Loucy (cell line): ENCODE results near the gene CLDN18.

Source experiments
- H2AFZ ChIP-seq: fragments of 200-600 bp; sonication (generic); 2 replicates; pipeline ENCODE4 v1.6.0; 2016; ENCODE audit warnings: antibody characterized with exemption, mild to moderate bottlenecking, low read length, moderate library complexity
- H3F3A ChIP-seq: fragments of 200-600 bp; 2 replicates; pipeline ENCODE4 v1.6.0; 2016; ENCODE audit warnings: antibody characterized with exemption, low read depth, mild to moderate bottlenecking
- H3K27me3 ChIP-seq: fragments of 200-600 bp; sonication (generic); 2 replicates; pipeline ENCODE4 v1.6.1; 2014; ENCODE audit warnings: low read length, mild to moderate bottlenecking; ENCODE audit not compliant: insufficient read depth, poor library complexity, severe bottlenecking
- H3K36me3 ChIP-seq: fragments of 200-600 bp; sonication (generic); 2 replicates; pipeline ENCODE4 v1.6.1; 2016; ENCODE audit warnings: low read length; ENCODE audit not compliant: insufficient read depth
- H3K4me1 ChIP-seq: fragments of 200-600 bp; sonication (generic); 2 replicates; pipeline ENCODE4 v1.5.1; 2014; ENCODE audit warnings: low read length, mild to moderate bottlenecking; ENCODE audit not compliant: insufficient read depth, poor library complexity, severe bottlenecking
- H3K4me2 ChIP-seq: fragments of 200-600 bp; sonication (generic); 2 replicates; pipeline ENCODE4 v1.6.0; 2014; ENCODE audit warnings: antibody characterized with exemption, low read length, low read depth, mild to moderate bottlenecking; ENCODE audit not compliant: poor library complexity, severe bottlenecking
- H3K4me3 ChIP-seq: fragments of 200-600 bp; sonication (generic); 2 replicates; pipeline ENCODE4 v1.5.1; 2014; ENCODE audit warnings: low read length, mild to moderate bottlenecking, mixed read lengths; ENCODE audit not compliant: poor library complexity, severe bottlenecking
- H3K79me2 ChIP-seq: fragments of 200-600 bp; sonication (generic); 2 replicates; pipeline ENCODE4 v1.6.1; 2014; ENCODE audit warnings: low read length; ENCODE audit not compliant: insufficient read depth
- H3K9ac ChIP-seq: fragments of 200-600 bp; sonication (generic); 2 replicates; pipeline ENCODE4 v1.6.0; 2014; ENCODE audit warnings: mild to moderate bottlenecking, low read depth, low read length, moderate library complexity; ENCODE audit not compliant: poor library complexity, severe bottlenecking
- H3K9me2 ChIP-seq: fragments of 200-600 bp; sonication (generic); replicated peaks from 2 replicates; pipeline ENCODE4 v1.6.1; 2016; ENCODE audit warnings: low read depth, low read length, mixed read lengths
- H3K9me3 ChIP-seq: fragments of 200-600 bp; sonication (generic); 2 replicates; pipeline ENCODE4 v1.6.1; 2014; ENCODE audit warnings: mild to moderate bottlenecking, antibody characterized with exemption, low read length, low read depth; ENCODE audit not compliant: insufficient read depth
- H4K20me1 ChIP-seq: fragments of 200-600 bp; sonication (generic); 2 replicates; pipeline ENCODE4 v1.6.0; 2014; ENCODE audit warnings: antibody characterized with exemption, low read length, mild to moderate bottlenecking; ENCODE audit not compliant: insufficient read depth, poor library complexity, severe bottlenecking
- EZH2phosphoT487 ChIP-seq: fragments of 200-600 bp; IDR thresholded peaks from 2 replicates; pipeline ENCODE4 v1.6.1; 2018; ENCODE audit warnings: antibody characterized with exemption, mild to moderate bottlenecking, moderate library complexity, borderline replicate concordance
- TF ChIP-seq, protein P1 (sequence below): fragments of 200-600 bp; sonication (generic); conservative IDR thresholded peaks from 2 replicates; pipeline ENCODE4 v1.5.1; 2014; ENCODE audit warnings: mild to moderate bottlenecking, antibody characterized with exemption, low read length

The CLDN18 gene

DNA sequence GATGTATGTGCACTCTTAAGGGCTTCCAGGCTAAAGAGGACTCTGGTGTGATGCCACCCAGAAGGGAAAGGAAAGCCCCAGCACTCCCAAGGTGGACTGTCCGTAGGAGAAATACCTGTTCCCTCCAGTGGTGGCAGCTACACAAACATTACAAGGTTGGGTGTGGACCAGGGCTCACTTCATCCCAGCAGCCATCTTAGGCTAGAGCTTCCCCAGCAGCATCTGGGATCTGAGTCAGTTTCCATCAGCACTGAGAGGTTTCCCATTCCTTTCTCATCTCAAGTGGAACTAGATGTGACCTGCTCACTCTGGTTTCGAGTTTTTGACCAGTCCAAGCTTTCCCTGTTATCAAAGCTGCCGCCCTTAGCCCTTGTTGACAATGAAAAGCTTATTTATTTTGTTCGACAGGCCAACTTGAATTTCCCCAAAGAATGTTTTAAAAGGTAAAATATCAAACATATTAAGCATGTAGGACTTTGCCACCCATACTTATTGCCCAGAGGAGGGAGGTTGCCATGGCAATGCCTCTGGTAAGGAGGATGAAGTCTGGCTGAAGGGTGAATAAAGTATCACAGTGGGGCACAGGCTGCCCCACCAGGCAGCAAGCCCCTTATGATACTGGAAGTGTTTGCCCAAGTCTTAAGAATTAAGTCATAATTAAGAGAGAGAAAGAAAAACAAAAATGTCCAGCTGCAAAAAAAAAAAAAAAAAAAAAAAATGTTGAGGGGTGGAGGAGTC is 28.9 kb downstream of the CLDN18 start:
- H3K79me2 ChIP-seq, result no peaks in the 10 kb centered on the region
- TF ChIP-seq, protein P1, sequence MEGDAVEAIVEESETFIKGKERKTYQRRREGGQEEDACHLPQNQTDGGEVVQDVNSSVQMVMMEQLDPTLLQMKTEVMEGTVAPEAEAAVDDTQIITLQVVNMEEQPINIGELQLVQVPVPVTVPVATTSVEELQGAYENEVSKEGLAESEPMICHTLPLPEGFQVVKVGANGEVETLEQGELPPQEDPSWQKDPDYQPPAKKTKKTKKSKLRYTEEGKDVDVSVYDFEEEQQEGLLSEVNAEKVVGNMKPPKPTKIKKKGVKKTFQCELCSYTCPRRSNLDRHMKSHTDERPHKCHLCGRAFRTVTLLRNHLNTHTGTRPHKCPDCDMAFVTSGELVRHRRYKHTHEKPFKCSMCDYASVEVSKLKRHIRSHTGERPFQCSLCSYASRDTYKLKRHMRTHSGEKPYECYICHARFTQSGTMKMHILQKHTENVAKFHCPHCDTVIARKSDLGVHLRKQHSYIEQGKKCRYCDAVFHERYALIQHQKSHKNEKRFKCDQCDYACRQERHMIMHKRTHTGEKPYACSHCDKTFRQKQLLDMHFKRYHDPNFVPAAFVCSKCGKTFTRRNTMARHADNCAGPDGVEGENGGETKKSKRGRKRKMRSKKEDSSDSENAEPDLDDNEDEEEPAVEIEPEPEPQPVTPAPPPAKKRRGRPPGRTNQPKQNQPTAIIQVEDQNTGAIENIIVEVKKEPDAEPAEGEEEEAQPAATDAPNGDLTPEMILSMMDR, result no peak
- TF ChIP-seq EZH2phosphoT487, result no peak
- no peaks in the 10 kb centered on the region for H3K9me3 ChIP-seq
- no peaks in the 10 kb centered on the region for H3K27me3 ChIP-seq
- no peaks in the 10 kb centered on the region for H4K20me1 ChIP-seq
- no peak overlapping the region for H3K4me3 ChIP-seq
- H3K9ac ChIP-seq, result no peak overlapping the region
- no peaks in the 10 kb centered on the region for H3F3A ChIP-seq
- H3K9me2 ChIP-seq, result no peaks in the 10 kb centered on the region
- no peak overlapping the region for H2AFZ ChIP-seq
- no peaks in the 10 kb centered on the region for H3K36me3 ChIP-seq
- H3K4me1 ChIP-seq, result peaks cover 6% of the 10 kb centered on the region
- H3K4me2 ChIP-seq, result no peak overlapping the region

DNA sequence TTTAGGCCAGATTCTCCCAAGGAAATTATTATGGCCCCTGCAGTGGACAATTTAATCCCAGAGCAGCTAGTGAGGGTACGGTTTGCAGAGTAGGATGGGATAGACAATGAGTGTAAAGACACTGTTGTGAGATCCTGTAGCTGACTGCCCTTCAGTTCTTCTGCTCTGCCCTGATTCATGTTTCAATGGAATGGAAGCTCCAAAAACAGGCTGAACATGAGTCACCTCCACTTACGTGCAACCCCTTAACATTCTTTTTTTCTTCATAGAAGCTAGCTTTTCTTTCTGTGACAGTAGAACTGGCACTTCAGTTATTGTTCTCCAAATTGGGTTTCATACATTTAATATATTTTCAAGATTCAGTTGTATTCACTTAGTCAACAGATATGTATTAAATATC is 32.1 kb downstream of the CLDN18 start:
- Histone ChIP-seq H3K27me3 (no peaks in the 10 kb centered on the region), H3K9me3 (no peaks in the 10 kb centered on the region), H3F3A (no peaks in the 10 kb centered on the region), H3K4me2 (no peak overlapping the region), H3K4me3 (no peak overlapping the region), H2AFZ (no peak overlapping the region), H4K20me1 (no peaks in the 10 kb centered on the region), H3K4me1 (peaks cover under 1% of the 10 kb centered on the region), H3K36me3 (no peaks in the 10 kb centered on the region), H3K9ac (no peak overlapping the region), H3K79me2 (no peaks in the 10 kb centered on the region), H3K9me2 (no peaks in the 10 kb centered on the region)
- TF ChIP-seq, protein P1, result no peak
- TF ChIP-seq EZH2phosphoT487, result no peak

DNA sequence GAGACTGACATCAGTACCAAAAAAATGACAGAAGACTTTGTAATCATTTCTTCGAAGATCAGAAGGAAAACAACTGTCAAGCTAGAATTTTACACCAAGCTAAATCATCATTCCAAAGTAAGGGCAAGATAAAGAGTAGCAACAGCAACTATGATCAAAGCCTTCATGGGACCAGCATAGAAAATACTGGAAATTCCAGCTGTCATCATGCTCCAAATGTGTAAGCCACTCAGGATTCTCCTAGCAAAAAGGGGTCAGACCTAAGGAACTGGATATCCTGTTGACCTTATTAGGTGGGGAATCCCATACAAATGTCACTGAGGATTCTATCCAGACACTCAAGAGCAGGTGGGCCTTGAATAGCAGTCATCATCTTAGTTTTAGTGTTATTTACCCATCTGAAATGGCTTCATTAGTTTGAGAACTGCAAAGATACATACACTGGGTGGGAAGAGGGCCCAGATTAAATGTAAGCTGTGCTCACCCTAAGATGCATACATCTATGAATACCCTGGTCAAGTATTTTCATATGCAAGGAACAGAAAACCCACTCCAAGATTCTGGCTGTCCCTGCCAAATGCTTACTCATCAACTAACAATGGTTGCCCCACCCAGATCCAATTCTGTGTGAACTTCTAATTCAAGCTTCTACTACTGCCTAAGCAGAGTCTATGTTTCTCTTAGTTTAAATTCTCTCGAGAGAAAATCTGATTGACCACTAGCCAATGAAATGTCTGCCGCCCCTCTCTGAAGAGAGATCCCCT is 33.5 kb downstream of the CLDN18 start:
- Histone ChIP-seq H3K36me3 (no peaks in the 10 kb centered on the region), H3K79me2 (no peaks in the 10 kb centered on the region), H3K4me2 (no peak overlapping the region)

More for the DNA sequence above, 33.5 kb downstream of the CLDN18 start:
- TF ChIP-seq, protein P1, result no peak
- no peak for TF ChIP-seq EZH2phosphoT487
- Histone ChIP-seq H3K9ac (no peak overlapping the region), H2AFZ (no peak overlapping the region), H3K4me3 (no peak overlapping the region), H3K4me1 (no peaks in the 10 kb centered on the region), H3K27me3 (no peaks in the 10 kb centered on the region), H3K9me2 (no peaks in the 10 kb centered on the region), H3F3A (no peaks in the 10 kb centered on the region), H4K20me1 (no peaks in the 10 kb centered on the region), H3K9me3 (no peaks in the 10 kb centered on the region)
